NT2/D1 (cell line): ENCODE results near the gene PGAM2.

ENCODE experiments used
- DNase-seq: peaks from one replicate; pipeline ENCODE4 v3.0.0-alpha.2; 2011; ENCODE audit warnings: low read depth, low spot score
- H3K27me3 ChIP-seq: 2 replicates; pipeline ENCODE4 v1.6.0; 2011; ENCODE audit warnings: mild to moderate bottlenecking; ENCODE audit not compliant: insufficient read length, insufficient read depth
- H3K36me3 ChIP-seq: 2 replicates; pipeline ENCODE4 v1.6.1; 2011; ENCODE audit warnings: mild to moderate bottlenecking, low read length, mixed read lengths; ENCODE audit not compliant: insufficient read depth, insufficient read length
- H3K4me1 ChIP-seq: 2 replicates; pipeline ENCODE4 v1.5.1; 2011; ENCODE audit not compliant: insufficient read depth, insufficient read length
- H3K4me3 ChIP-seq: 2 replicates; pipeline ENCODE4 v1.5.1; 2011; ENCODE audit warnings: low read depth; ENCODE audit not compliant: insufficient read length
- H3K9ac ChIP-seq: 2 replicates; pipeline ENCODE4 v1.6.0; 2011; ENCODE audit warnings: low read depth; ENCODE audit not compliant: insufficient read length
- H3K9me3 ChIP-seq: 2 replicates; pipeline ENCODE4 v1.5.1; 2011; ENCODE audit warnings: mild to moderate bottlenecking, low read length; ENCODE audit not compliant: insufficient read depth
- SUZ12 ChIP-seq: IDR thresholded peaks from 2 replicates; pipeline ENCODE4 v1.6.1; 2011; ENCODE audit not compliant: insufficient read length, insufficient read depth; ENCODE audit errors: extremely low read depth
- YY1 ChIP-seq: IDR thresholded peaks from 2 replicates; pipeline ENCODE4 v1.6.1; 2011; ENCODE audit not compliant: insufficient read length, insufficient read depth
- ZNF274 ChIP-seq: IDR thresholded peaks from 2 replicates; pipeline ENCODE4 v1.6.1; 2011; ENCODE audit warnings: mild to moderate bottlenecking, low read depth, low read length

PGAM2 gene

DNA sequence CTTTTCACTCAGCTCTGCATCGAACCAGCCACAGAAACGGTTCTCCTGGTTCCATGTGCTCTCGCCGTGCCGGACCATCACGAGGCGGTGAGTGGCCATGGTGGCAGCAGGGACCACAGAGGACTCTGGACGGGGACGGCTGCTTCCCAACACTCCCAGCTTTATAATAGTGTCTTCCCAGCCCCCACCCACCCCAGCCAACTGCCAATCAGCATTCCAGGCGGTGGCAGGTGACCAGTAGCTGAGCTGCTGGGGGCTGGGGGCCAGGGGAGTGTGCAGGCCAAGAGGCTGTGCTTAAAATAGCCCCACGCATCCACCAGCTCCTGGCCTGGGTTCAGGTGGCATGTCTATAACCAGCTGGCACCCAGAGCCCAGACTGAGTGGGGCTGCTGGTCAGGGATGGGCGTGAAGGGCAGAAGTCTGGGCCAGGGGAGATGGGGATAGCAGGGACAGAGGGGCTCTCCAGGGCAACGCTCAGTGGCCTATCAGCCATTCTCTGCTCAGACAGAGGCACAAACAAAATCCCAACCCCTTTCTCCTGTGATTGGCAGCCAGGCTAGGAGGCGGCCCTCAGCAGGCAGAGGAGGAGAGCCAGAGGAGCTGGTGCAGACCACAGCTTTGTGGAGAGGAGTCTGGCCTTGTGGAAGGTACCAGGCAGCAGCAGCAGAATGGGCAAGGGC, at the start of gene PGAM2:
Gene PGAM2, minus strand, starts transcription at position 137 of the 680 bp plus-strand sequence. Its CDS starts 38 bp downstream, at position 99.
- Histone ChIP-seq H3K9me3 (no peaks in the 10 kb centered on the region), H3K4me1 (peaks cover 31% of the 10 kb centered on the region), H3K4me3 (no peak within 1 kb of the TSS), H3K36me3 (peaks cover 24% of the 10 kb centered on the region), H3K27me3 (no peaks in the 10 kb centered on the region), H3K9ac (peak within 1 kb of the TSS; percentile 47)
- TF ChIP-seq ZNF274 (no peak), YY1 (no peak), SUZ12 (no peak)
- peak; percentile 57 for DNase-seq

DNA sequence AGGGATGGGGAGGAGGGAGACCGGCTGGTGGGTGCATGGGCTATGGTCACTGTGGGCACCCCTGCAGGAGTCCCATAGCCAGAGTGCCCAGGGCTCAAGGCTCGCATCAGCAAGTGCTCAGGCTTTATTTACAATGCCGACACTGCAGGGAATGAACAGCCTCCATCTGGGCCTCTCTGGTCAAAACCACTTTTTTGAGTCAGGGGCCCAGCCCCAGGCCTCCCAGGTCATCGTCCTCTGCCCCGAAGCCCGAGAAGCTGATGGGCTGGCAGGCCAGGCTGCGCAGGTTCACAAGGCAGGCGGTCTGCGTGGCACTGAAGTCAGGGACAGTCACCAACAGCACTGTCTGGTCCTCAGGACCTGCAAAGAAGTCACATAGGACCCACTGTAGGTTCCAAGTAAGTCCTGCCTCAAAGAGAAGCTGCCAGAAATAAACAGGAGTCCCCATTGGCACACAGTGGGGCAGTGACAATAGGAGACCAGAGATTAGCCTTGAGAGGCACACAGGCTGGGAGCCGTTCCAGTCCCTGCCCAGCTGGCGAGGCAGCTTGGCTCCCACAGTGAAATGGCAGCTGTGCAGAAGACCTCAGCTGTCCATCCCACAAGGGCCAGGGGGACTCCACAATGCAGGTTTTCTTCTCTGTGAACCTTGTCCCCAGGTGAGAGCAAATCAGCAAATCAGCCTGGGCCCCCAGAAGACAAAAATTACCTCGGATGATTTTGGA, 49.4 kb upstream of the PGAM2 start:
- peaks cover 94% of the 10 kb centered on the region for H3K36me3 ChIP-seq
- TF ChIP-seq SUZ12 (no peak), YY1 (no peak), ZNF274 (no peak)
- DNase-seq, result no peak
- no peaks in the 10 kb centered on the region for H3K9me3 ChIP-seq
- H3K4me3 ChIP-seq, result no peak overlapping the region
- H3K27me3 ChIP-seq, result no peaks in the 10 kb centered on the region
- peaks cover 3% of the 10 kb centered on the region for H3K4me1 ChIP-seq
- no peak overlapping the region for H3K9ac ChIP-seq

DNA sequence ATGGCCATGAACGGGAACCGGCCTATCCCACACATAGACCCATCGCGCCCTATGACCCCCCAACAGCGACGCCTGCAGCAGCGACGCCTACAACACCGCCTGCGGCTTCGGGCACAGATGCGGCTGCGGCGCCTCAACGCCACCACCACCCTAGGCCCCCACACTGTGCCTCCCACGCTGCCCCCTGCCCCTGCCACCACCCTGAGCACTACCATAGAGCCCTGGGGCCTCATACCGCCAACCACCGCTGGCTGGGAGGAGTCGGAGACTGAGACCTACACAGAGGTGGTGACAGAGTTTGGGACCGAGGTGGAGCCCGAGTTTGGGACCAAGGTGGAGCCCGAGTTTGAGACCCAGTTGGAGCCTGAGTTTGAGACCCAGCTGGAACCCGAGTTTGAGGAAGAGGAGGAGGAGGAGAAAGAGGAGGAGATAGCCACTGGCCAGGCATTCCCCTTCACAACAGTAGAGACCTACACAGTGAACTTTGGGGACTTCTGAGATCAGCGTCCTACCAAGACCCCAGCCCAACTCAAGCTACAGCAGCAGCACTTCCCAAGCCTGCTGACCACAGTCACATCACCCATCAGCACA, 48.5 kb upstream of the PGAM2 start:
- no peak for DNase-seq
- H3K9me3 ChIP-seq, result no peaks in the 10 kb centered on the region
- peaks cover 93% of the 10 kb centered on the region for H3K36me3 ChIP-seq
- TF ChIP-seq ZNF274, result no peak
- no peak for TF ChIP-seq YY1
- TF ChIP-seq SUZ12, result no peak
- no peaks in the 10 kb centered on the region for H3K27me3 ChIP-seq
- no peak overlapping the region for H3K4me3 ChIP-seq
- no peak overlapping the region for H3K9ac ChIP-seq
- H3K4me1 ChIP-seq, result peaks cover 3% of the 10 kb centered on the region

DNA sequence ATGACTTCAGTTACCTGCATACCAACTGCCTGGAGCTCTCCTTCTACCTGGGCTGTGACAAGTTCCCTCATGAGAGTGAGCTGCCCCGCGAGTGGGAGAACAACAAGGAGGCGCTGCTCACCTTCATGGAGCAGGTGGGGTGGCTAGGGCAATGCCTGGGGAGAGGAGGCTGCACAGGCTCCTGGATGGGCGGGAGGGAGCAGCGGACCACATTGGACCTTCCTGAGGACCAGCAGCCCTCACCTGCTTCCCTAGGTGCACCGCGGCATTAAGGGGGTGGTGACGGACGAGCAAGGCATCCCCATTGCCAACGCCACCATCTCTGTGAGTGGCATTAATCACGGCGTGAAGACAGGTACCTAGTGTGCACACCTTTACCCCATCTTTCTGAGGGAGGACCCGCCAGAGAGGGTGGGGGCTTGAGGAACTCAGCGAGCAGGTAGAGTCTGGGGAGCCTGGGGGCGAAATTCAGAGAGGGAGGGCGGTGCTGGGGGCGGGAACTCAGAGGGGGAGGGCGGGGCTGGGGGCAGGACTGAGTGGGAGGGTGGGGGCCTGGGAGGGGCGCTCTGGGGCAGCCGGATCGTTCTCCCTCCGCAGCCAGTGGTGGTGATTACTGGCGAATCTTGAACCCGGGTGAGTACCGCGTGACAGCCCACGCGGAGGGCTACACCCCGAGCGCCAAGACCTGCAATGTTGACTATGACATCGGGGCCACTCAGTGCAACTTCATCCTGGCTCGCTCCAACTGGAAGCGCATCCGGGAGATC, 47.8 kb upstream of the PGAM2 start:
- H3K9me3 ChIP-seq, result no peaks in the 10 kb centered on the region
- peaks cover 3% of the 10 kb centered on the region for H3K4me1 ChIP-seq
- DNase-seq, result no peak
- TF ChIP-seq ZNF274 (no peak), YY1 (no peak), SUZ12 (no peak)
- no peak overlapping the region for H3K9ac ChIP-seq
- no peak overlapping the region for H3K4me3 ChIP-seq
- peaks cover 97% of the 10 kb centered on the region for H3K36me3 ChIP-seq
- H3K27me3 ChIP-seq, result no peaks in the 10 kb centered on the region

DNA sequence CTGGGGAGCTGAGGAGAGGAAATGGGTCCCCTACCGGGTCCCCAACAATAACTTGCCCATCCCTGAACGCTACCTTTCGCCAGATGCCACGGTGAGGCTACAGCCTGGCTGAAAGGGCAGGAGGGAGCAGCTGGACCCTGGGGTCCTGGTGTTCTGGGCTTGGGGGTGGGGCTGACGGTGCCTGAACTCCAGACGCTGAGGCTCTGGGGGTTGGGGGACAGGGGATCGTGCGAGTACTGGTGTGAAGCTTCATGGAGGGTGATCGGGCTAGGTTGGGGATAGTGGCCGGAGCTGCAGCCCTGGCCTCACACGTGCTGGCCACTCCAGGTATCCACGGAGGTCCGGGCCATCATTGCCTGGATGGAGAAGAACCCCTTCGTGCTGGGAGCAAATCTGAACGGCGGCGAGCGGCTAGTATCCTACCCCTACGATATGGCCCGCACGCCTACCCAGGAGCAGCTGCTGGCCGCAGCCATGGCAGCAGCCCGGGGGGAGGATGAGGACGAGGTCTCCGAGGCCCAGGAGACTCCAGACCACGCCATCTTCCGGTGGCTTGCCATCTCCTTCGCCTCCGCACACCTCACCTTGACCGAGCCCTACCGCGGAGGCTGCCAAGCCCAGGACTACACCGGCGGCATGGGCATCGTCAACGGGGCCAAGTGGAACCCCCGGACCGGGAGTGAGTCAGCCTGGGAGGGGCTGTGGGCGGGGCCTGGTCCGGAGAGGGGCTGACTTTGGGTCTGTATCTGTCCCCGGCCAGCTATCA, 47.0 kb upstream of the PGAM2 start:
- TF ChIP-seq YY1, result no peak
- no peak for TF ChIP-seq ZNF274
- no peak for TF ChIP-seq SUZ12
- H3K9ac ChIP-seq, result no peak overlapping the region
- no peak for DNase-seq
- H3K4me1 ChIP-seq, result peaks cover 3% of the 10 kb centered on the region
- H3K36me3 ChIP-seq, result peaks cover 97% of the 10 kb centered on the region
- H3K4me3 ChIP-seq, result no peak overlapping the region
- H3K27me3 ChIP-seq, result no peaks in the 10 kb centered on the region
- no peaks in the 10 kb centered on the region for H3K9me3 ChIP-seq

DNA sequence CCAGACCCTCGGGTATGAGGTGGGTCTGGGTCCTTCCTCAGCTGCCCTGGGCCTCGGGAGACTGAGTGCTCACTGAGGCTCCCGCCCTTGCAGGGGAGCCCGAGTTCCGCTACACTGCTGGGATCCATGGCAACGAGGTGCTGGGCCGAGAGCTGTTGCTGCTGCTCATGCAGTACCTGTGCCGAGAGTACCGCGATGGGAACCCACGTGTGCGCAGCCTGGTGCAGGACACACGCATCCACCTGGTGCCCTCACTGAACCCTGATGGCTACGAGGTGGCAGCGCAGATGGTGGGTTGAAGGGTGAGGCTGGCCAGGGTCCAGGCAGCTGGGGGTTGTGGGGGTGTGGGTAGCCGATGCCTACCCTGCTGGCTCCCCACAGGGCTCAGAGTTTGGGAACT, 46.4 kb upstream of the PGAM2 start:
- TF ChIP-seq SUZ12, result no peak
- no peak for TF ChIP-seq ZNF274
- no peak for TF ChIP-seq YY1
- H3K27me3 ChIP-seq, result no peaks in the 10 kb centered on the region
- no peak for DNase-seq

More for the DNA sequence above, 46.4 kb upstream of the PGAM2 start:
- Histone ChIP-seq H3K4me3 (no peak overlapping the region), H3K9ac (no peak overlapping the region), H3K9me3 (no peaks in the 10 kb centered on the region), H3K4me1 (peaks cover 3% of the 10 kb centered on the region), H3K36me3 (peaks cover 96% of the 10 kb centered on the region)
